H1 (cell line): ENCODE results near the gene ZBTB48. TPM values are rescaled to one million over a fixed set of nuclear protein-coding genes. Genes with fewer than 3 reads are reported as not detected.

Experiments
- CHD2 ChIP-seq: IDR thresholded peaks from 2 replicates; pipeline ENCODE4 v1.6.1; 2012; ENCODE audit warnings: low read length, improper control_type of control experiment
- NANOG ChIP-seq: IDR thresholded peaks from 2 replicates; pipeline ENCODE4 v1.6.1; 2011; ENCODE audit warnings: low read length, low read depth, mild to moderate bottlenecking, inconsistent platforms; ENCODE audit not compliant: insufficient read depth, poor library complexity, severe bottlenecking
- polyA plus RNA-seq, 7 experiments: library from polyadenylated mRNA; depleted of rRNA in 3 of 7; stranded (reverse) in 5 of 7; unstranded in 2 of 7; fragments of >200 nt in 5 of 7; fragments of 200-250 nt in 2 of 7; gene quantifications; 1 replicate in 5 of 7; 2 replicates in 1 of 7; 4 replicates in 1 of 7; pipeline versions ENCODE4 v1.2.1 to v1.2.3, GENCODE V29; 2011 to 2013; ENCODE audit warnings: missing spikeins in 2 of 7, mixed read lengths in 2 of 7
- total RNA-seq: library from RNA; stranded (reverse); fragmentation: NEBNext Ultra II Directional; extraction: Animal tissue kit (Norgen Biotek cat#: 25700); gene quantifications from 2 replicates; pipeline ENCODE4 v1.2.1, GENCODE V29; 2021

The ZBTB48 gene
- total and polyA plus RNA-seq, 2 of the 8 experiments (the other 6 are each of a cell fraction or from before 2014, with no cell fraction given): 28.2 to 28.8 TPM

DNA sequence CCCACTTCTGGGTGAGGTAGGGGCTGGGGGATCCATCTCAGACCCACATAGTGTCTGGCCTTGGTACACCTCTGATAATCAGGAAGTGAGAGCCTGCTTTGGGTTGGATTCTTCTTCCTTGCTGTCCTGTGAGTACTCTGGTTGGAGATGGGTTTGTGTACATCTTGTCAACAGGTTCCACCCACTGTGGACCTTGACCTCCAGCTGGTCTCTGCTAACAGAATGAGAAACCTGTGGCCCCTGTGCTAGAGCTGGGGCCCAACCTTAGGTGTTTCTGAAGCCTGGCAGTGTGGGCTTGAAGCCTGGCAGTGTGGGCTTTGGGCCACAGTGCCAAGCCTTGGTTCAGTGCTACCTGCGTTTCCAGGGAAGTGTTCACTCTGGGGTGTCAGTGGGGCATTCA is 2.6 kb downstream of the ZBTB48 start (continued):
- TF ChIP-seq CHD2: no peak
- no peak for TF ChIP-seq NANOG
